Panc1 (cell line): Measurements from ENCODE around the gene ARHGEF28. TPM values are rescaled to one million over a fixed set of nuclear protein-coding genes. Genes with fewer than 3 reads are reported as not detected.
A peak's percentile ranks its signal among the peaks of the same experiment; 100 is the strongest.

Experiments
- ATAC-seq: fragments of 200-7000 bp; cut with Tn5 transposase; 2 replicates; pipeline ENCODE4 v1.9.1; 2020; ENCODE audit warnings: mild to moderate bottlenecking, moderate library complexity
- BruUV-seq: library from RNA; stranded (reverse); fragments of 400-500 nt; replicated peaks from 2 replicates; lab custom pipeline; 2021; lab: Mats Ljungman, UMichigan
- CTCF ChIA-PET: fragments of 300-600 bp; sonication (Branson Sonifier 250); formaldehyde crosslinking; loops from one replicate; lab custom pipeline; 2022; ENCODE audit warnings: antibody characterized with exemption; lab: Charles Lee
- POLR2A ChIA-PET: fragments of 300-600 bp; sonication (Branson Sonifier 250); formaldehyde crosslinking; loops from one replicate; lab custom pipeline; 2022; ENCODE audit warnings: antibody characterized with exemption; lab: Charles Lee
- DNase-seq: peaks from one replicate; pipeline ENCODE4 v3.0.0-alpha.2; 2010; ENCODE audit warnings: low read depth, low spot score
- H3K27ac ChIP-seq: 2 replicates; pipeline ENCODE4 v1.5.1; 2011; ENCODE audit warnings: mild to moderate bottlenecking, low read length, inconsistent platforms
- H3K27me3 ChIP-seq: fragments of 200-500 bp; sonication (Bioruptor generic); 2 replicates; pipeline ENCODE4 v1.6.0; 2014; ENCODE audit warnings: low read length, inconsistent platforms; ENCODE audit not compliant: control insufficient read depth, insufficient read depth
- H3K36me3 ChIP-seq: fragments of 200-500 bp; sonication (Bioruptor generic); 2 replicates; pipeline ENCODE4 v1.5.1; 2014; ENCODE audit warnings: inconsistent platforms, mild to moderate bottlenecking, low read length, moderate library complexity; ENCODE audit not compliant: control insufficient read depth, insufficient read depth
- H3K4me1 ChIP-seq: 2 replicates; pipeline ENCODE4 v1.5.1; 2011; ENCODE audit warnings: inconsistent platforms, mild to moderate bottlenecking, low read length, moderate library complexity; ENCODE audit not compliant: control insufficient read depth, insufficient read depth
- H3K4me3 ChIP-seq, 2 experiments: 2 replicates each; pipeline ENCODE4 v1.5.1; 2011 to 2012; ENCODE audit warnings: low read depth in 2 of 2, low read length in 2 of 2, mild to moderate bottlenecking in 2 of 2, inconsistent platforms in 1 of 2, moderate library complexity in 1 of 2
- H3K9me3 ChIP-seq: fragments of 200-500 bp; sonication (Bioruptor generic); 2 replicates; pipeline ENCODE4 v1.5.1; 2014; ENCODE audit warnings: low read depth, mild to moderate bottlenecking, inconsistent platforms, low read length, moderate library complexity; ENCODE audit not compliant: control insufficient read depth, insufficient read depth
- CTCF ChIP-seq: fragments of 450-650 bp; IDR thresholded peaks from 2 replicates; pipeline ENCODE4 v1.5.1; 2017; ENCODE audit warnings: mild to moderate bottlenecking
- POLR2AphosphoS5 ChIP-seq: IDR thresholded peaks from 2 replicates; pipeline ENCODE4 v1.6.1; 2012; ENCODE audit warnings: mild to moderate bottlenecking, low read depth, low read length, moderate library complexity
- REST ChIP-seq, 2 experiments: IDR thresholded peaks; 2 replicates each; pipeline ENCODE4 v1.6.1; 2011 to 2012; ENCODE audit warnings: low read depth in 2 of 2, control low read depth in 1 of 2, low read length in 1 of 2, mild to moderate bottlenecking in 1 of 2, moderate library complexity in 1 of 2; ENCODE audit not compliant: insufficient read depth in 1 of 2
- SIN3A ChIP-seq: IDR thresholded peaks from 2 replicates; pipeline ENCODE4 v1.6.1; 2012; ENCODE audit warnings: low read depth, mild to moderate bottlenecking, low read length, moderate library complexity, borderline replicate concordance; ENCODE audit not compliant: insufficient read depth
- TCF7L2 ChIP-seq: IDR thresholded peaks from 2 replicates; pipeline ENCODE4 v1.6.1; 2011; ENCODE audit warnings: mild to moderate bottlenecking, low read depth, low read length, inconsistent platforms
- in situ Hi-C: cut with HindIII; loops from 2 replicates; pipeline ENCODE4 v1.10.0; 2016; ENCODE audit warnings: low sequenced_read_pairs, low pct_unique_long_range_greater_than_20kb
- intact Hi-C: fragments of 100-400 bp; cut with micrococcal nuclease; formaldehyde crosslinking; loops from one replicate; pipeline ENCODE4 v1.10.0; 2022; ENCODE audit not compliant: unreplicated experiment
- total RNA-seq: library from RNA; stranded (reverse); gene quantifications from one replicate; pipeline ENCODE4 v1.2.1, GENCODE V29; 2021; ENCODE audit not compliant: unreplicated experiment

ARHGEF28 gene
- total RNA-seq, 1 experiment from 2014 or later, result 34.8 TPM

DNA sequence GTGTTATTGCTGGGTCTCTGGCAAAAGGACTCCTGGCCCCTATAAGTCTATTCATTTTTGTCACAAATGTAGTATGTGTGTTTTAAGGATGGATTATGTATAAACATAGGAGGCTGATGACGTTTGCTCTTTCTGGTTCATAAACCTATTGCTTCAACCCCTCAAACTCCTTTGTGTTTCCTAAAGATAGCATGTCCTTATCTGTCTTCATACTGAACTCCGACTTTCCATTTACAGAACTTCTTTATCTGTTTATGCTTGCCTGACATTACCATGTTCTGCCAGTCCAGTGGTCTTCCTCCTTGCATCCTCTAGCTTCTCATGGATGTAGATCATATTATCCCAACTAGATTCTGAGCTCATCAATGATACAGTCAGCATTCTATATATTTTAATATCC is 46.1 kb downstream of the ARHGEF28 start:
- no peak overlapping the region; the same call in 1 of the 2 replicates for H3K27ac ChIP-seq
- H3K36me3 ChIP-seq, result no peaks in the 10 kb centered on the region
- H3K4me1 ChIP-seq, result peaks cover 40% of the 10 kb centered on the region
- no peaks in the 10 kb centered on the region for H3K27me3 ChIP-seq
- BruUV-seq, result no TSS peak
- in situ Hi-C loops (no loop called here), intact Hi-C loops (no loop called here)
- no peak for TF ChIP-seq REST (IDR thresholded peaks at IDR 0.05; ENCODE audit: insufficient read depth in 1 of 2, low read depth in 2 of 2, low read length in 1 of 2)
- no peak for TF ChIP-seq SIN3A
- TF ChIP-seq POLR2AphosphoS5, result no peak
- no peak for TF ChIP-seq CTCF
- no peak for TF ChIP-seq TCF7L2
- DNase-seq (no peak), ATAC-seq (no peak)
- ChIA-PET CTCF (no interaction called here), POLR2A (no interaction called here)
- H3K4me3 ChIP-seq, result no peak overlapping the region
- H3K9me3 ChIP-seq, result no peaks in the 10 kb centered on the region

GRCh38 chr5:73673161-73673591 is 47.2 kb downstream of the ARHGEF28 start:
- no peak for TF ChIP-seq POLR2AphosphoS5
- DNase-seq, result peak; percentile 43
- intact Hi-C loops, result no loop called here
- ChIA-PET CTCF (interaction anchor here (1.1 kb wide), 1 partner anchor 82 kb away, joined by 10 read pairs; no protein-coding TSS in a partner anchor), POLR2A (interaction anchor here (1.0 kb wide), 1 partner anchor 20 kb away, joined by 5 read pairs; no protein-coding TSS in a partner anchor)
- ATAC-seq, result peak; percentile 53; the same call in 1 of the 2 replicates
- no peaks in the 10 kb centered on the region for H3K27me3 ChIP-seq
- H3K4me1 ChIP-seq, result peaks cover 49% of the 10 kb centered on the region
- in situ Hi-C loops, result no loop called here
- no peak overlapping the region for H3K4me3 ChIP-seq
- no TSS peak for BruUV-seq
- no peaks in the 10 kb centered on the region for H3K9me3 ChIP-seq
- peak overlapping the region; percentile 77 for H3K27ac ChIP-seq
- no peaks in the 10 kb centered on the region for H3K36me3 ChIP-seq

- Histone ChIP-seq H3K4me3 (no peak overlapping the region), H3K27me3 (no peaks in the 10 kb centered on the region), H3K27ac (peak overlapping the region; percentile 77), H3K9me3 (no peaks in the 10 kb centered on the region), H3K36me3 (no peaks in the 10 kb centered on the region), H3K4me1 (peaks cover 54% of the 10 kb centered on the region)
- POLR2A ChIA-PET, result interaction anchor here (0.6 kb wide), 1 partner anchor 24 kb away, joined by 13 read pairs; no protein-coding TSS in a partner anchor
- CTCF ChIA-PET, result interaction anchor here (0.6 to 0.7 kb wide), 2 partner anchors 11 to 42 kb away, joined by 4 to 10 read pairs; no protein-coding TSS in a partner anchor
- no peak for ATAC-seq
- DNase-seq, result no peak
- intact Hi-C loops (no loop called here), in situ Hi-C loops (no loop called here)
- TF ChIP-seq SIN3A (no peak), CTCF (no peak)
- BruUV-seq, result no TSS peak
Measured at GRCh38 chr5:73674669-73675004, 48.6 kb downstream of the ARHGEF28 start.
